Endothelial cell of umbilical vein (primary cell): Measurements from ENCODE around the gene PPME1.

Experiments
- EZH2 ChIP-seq: IDR thresholded peaks from 2 replicates; pipeline ENCODE4 v1.6.1; 2012; ENCODE audit warnings: borderline replicate concordance, low read depth, mild to moderate bottlenecking, moderate library complexity, low read length, inconsistent platforms; ENCODE audit not compliant: severe bottlenecking
- FOS ChIP-seq: IDR thresholded peaks from 2 replicates; pipeline ENCODE4 v1.6.1; 2011; ENCODE audit warnings: mild to moderate bottlenecking, low read length, moderate library complexity, borderline replicate concordance; ENCODE audit not compliant: insufficient read depth
- GATA2 ChIP-seq: IDR thresholded peaks from 2 replicates; pipeline ENCODE4 v1.7.0; 2011; ENCODE audit warnings: low read depth, mild to moderate bottlenecking, moderate library complexity, mixed read lengths, low read length; ENCODE audit not compliant: insufficient read length, insufficient read depth
- JUN ChIP-seq: IDR thresholded peaks from 2 replicates; pipeline ENCODE4 v1.6.1; 2011; ENCODE audit warnings: borderline replicate concordance, low read depth; ENCODE audit not compliant: insufficient read length, insufficient read depth
- MYC ChIP-seq: IDR thresholded peaks from one replicate; pipeline ENCODE4 v1.6.1; 2011; ENCODE audit warnings: mild to moderate bottlenecking, low read depth, low read length
- POLR2A ChIP-seq: IDR thresholded peaks from 2 replicates; pipeline ENCODE4 v1.6.1; 2012; ENCODE audit warnings: low read depth, mild to moderate bottlenecking, control low read depth, low read length
- POLR2AphosphoS5 ChIP-seq: IDR thresholded peaks from 2 replicates; pipeline ENCODE4 v1.6.1; 2012; ENCODE audit warnings: low read depth, mild to moderate bottlenecking, control low read depth, low read length, moderate library complexity; ENCODE audit not compliant: insufficient read depth
- TF ChIP-seq, protein P1 (sequence below), 2 donors: IDR thresholded peaks; 1 replicate in 1 of 2; 2 replicates in 1 of 2; pipeline ENCODE4 v1.5.1; 2011; ENCODE audit warnings: low read length in 2 of 2, mild to moderate bottlenecking in 2 of 2, moderate library complexity in 2 of 2, control low read depth in 1 of 2, inconsistent platforms in 1 of 2, low read depth in 1 of 2; ENCODE audit not compliant: insufficient read depth in 1 of 2; ENCODE audit errors: extremely low read depth in 1 of 2
- TF ChIP-seq, protein P2 (sequence below): IDR thresholded peaks from 2 replicates; pipeline ENCODE4 v1.6.1; 2011; ENCODE audit not compliant: insufficient read depth, insufficient read length

DNA sequence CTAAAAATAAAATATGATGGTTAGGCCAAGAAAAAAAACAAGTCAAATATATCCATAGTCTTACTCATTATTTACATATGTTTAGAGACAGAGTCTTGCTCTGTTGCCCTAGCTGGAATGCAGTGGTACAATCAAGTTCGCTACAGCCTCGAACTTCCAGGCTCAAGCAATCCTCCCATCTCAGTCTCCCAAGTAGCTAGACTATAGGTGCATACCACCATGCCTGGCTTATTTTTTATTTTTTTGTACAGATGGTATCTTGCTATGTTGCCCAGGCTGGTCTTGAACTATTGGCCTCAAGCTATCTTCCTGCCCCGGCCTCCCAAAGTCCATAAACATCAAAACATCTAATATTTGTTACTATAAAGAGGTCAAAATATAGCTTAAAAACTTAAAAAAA, 36.4 kb upstream of the PPME1 start:
- TF ChIP-seq POLR2AphosphoS5, result no peak
- no peak for TF ChIP-seq EZH2
- TF ChIP-seq, protein P1, sequence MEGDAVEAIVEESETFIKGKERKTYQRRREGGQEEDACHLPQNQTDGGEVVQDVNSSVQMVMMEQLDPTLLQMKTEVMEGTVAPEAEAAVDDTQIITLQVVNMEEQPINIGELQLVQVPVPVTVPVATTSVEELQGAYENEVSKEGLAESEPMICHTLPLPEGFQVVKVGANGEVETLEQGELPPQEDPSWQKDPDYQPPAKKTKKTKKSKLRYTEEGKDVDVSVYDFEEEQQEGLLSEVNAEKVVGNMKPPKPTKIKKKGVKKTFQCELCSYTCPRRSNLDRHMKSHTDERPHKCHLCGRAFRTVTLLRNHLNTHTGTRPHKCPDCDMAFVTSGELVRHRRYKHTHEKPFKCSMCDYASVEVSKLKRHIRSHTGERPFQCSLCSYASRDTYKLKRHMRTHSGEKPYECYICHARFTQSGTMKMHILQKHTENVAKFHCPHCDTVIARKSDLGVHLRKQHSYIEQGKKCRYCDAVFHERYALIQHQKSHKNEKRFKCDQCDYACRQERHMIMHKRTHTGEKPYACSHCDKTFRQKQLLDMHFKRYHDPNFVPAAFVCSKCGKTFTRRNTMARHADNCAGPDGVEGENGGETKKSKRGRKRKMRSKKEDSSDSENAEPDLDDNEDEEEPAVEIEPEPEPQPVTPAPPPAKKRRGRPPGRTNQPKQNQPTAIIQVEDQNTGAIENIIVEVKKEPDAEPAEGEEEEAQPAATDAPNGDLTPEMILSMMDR (IDR thresholded peaks at IDR 0.05; ENCODE audit: extremely low read depth in 1 of 2, insufficient read depth in 1 of 2, low read depth in 1 of 2, low read length in 2 of 2), result no peak
- TF ChIP-seq POLR2A, result no peak
- TF ChIP-seq, protein P2, sequence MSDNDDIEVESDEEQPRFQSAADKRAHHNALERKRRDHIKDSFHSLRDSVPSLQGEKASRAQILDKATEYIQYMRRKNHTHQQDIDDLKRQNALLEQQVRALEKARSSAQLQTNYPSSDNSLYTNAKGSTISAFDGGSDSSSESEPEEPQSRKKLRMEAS, result no peak
- no peak for TF ChIP-seq GATA2
- TF ChIP-seq JUN, result no peak
- TF ChIP-seq FOS, result no peak
- no peak for TF ChIP-seq MYC
